Measurements from ENCODE around the gene BAHD1. TPM values are rescaled to one million over a fixed set of nuclear protein-coding genes. Genes with fewer than 3 reads are reported as not detected.

BAHD1 gene
- total and polyA plus RNA-seq, 2 donors: 7.9 to 23.0 TPM

- WGBS: 48% methylated on average over 20 of the region's 20 CpGs
- no peak overlapping the region for H3K4me3 ChIP-seq (ENCODE audit: low read depth, low read length)
- DNase-seq (ENCODE audit: extremely low spot score): no peak
- no peaks in the 10 kb centered on the region for H3K4me1 ChIP-seq (ENCODE audit: insufficient read depth)
- no peak overlapping the region for H3K27ac ChIP-seq (ENCODE audit: low read depth)
- H3K36me3 ChIP-seq (ENCODE audit: insufficient read depth): no peaks in the 10 kb centered on the region
These were observed 5.6 kb upstream of the BAHD1 start for GRCh38 chr15:40435023-40435709.

GRCh38 chr15:40435710-40436089 is 5.1 kb upstream of the BAHD1 start:
- Histone ChIP-seq H3K36me3 (ENCODE audit: insufficient read depth) (no peaks in the 10 kb centered on the region), H3K4me1 (ENCODE audit: insufficient read depth) (no peaks in the 10 kb centered on the region), H3K4me3 (ENCODE audit: low read depth, low read length) (peak overlapping the region; percentile 23), H3K27ac (ENCODE audit: low read depth) (no peak overlapping the region)
- DNase-seq (ENCODE audit: extremely low spot score): no peak
- WGBS: 8% methylated on average over 15 of the region's 15 CpGs

- no peak overlapping the region for H3K27ac ChIP-seq (ENCODE audit: low read depth)
- no peaks in the 10 kb centered on the region for H3K4me1 ChIP-seq (ENCODE audit: insufficient read depth)
- no peak for DNase-seq (ENCODE audit: extremely low spot score)
- WGBS: under 1% methylated on average over 39 of the region's 39 CpGs
- no peaks in the 10 kb centered on the region for H3K36me3 ChIP-seq (ENCODE audit: insufficient read depth)
- H3K4me3 ChIP-seq (ENCODE audit: low read depth, low read length): peak overlapping the region; percentile 23
These were observed 4.4 kb upstream of the BAHD1 start for GRCh38 chr15:40436116-40436891.

GRCh38 chr15:40436892-40437751 is 3.6 kb upstream of the BAHD1 start:
- Histone ChIP-seq H3K4me1 (ENCODE audit: insufficient read depth) (no peaks in the 10 kb centered on the region), H3K27ac (ENCODE audit: low read depth) (no peak overlapping the region), H3K4me3 (ENCODE audit: low read depth, low read length) (no peak overlapping the region), H3K36me3 (ENCODE audit: insufficient read depth) (no peaks in the 10 kb centered on the region)
- no peak for DNase-seq (ENCODE audit: extremely low spot score)
- 7% methylated on average over 17 of the region's 17 CpGs for WGBS

GRCh38 chr15:40437752-40438687 is 2.7 kb upstream of the BAHD1 start:
- H3K4me3 ChIP-seq (ENCODE audit: low read depth, low read length): no peak overlapping the region
- DNase-seq (ENCODE audit: extremely low spot score): no peak
- H3K36me3 ChIP-seq (ENCODE audit: insufficient read depth): no peaks in the 10 kb centered on the region
- WGBS: 54% methylated on average over 21 of the region's 21 CpGs
- no peak overlapping the region for H3K27ac ChIP-seq (ENCODE audit: low read depth)
- H3K4me1 ChIP-seq (ENCODE audit: insufficient read depth): peaks cover 2% of the 10 kb centered on the region

GRCh38 chr15:40438712-40439111 is 2.0 kb upstream of the BAHD1 start:
- Histone ChIP-seq H3K4me1 (ENCODE audit: insufficient read depth) (peaks cover 2% of the 10 kb centered on the region), H3K27ac (ENCODE audit: low read depth) (no peak overlapping the region), H3K4me3 (ENCODE audit: low read depth, low read length) (no peak overlapping the region), H3K36me3 (ENCODE audit: insufficient read depth) (no peaks in the 10 kb centered on the region)
- 76% methylated on average over 12 of the region's 12 CpGs for WGBS
- DNase-seq (ENCODE audit: extremely low spot score): no peak

- WGBS: 16% methylated on average over 15 of the region's 15 CpGs
- DNase-seq (ENCODE audit: extremely low spot score): no peak
- Histone ChIP-seq H3K4me3 (ENCODE audit: low read depth, low read length) (peak overlapping the region; percentile 95), H3K4me1 (ENCODE audit: insufficient read depth) (peaks cover 2% of the 10 kb centered on the region), H3K27ac (ENCODE audit: low read depth) (no peak overlapping the region), H3K36me3 (ENCODE audit: insufficient read depth) (no peaks in the 10 kb centered on the region)
These were observed 1.2 kb upstream of the BAHD1 start for GRCh38 chr15:40439461-40439959.

GRCh38 chr15:40439960-40440742 is 602 bp upstream of the BAHD1 start:
- Histone ChIP-seq H3K27ac (ENCODE audit: low read depth) (no peak overlapping the region), H3K36me3 (ENCODE audit: insufficient read depth) (no peaks in the 10 kb centered on the region), H3K4me3 (ENCODE audit: low read depth, low read length) (peak overlapping the region; percentile 95), H3K4me1 (ENCODE audit: insufficient read depth) (peaks cover 2% of the 10 kb centered on the region)
- WGBS: under 1% methylated on average over 35 of the region's 35 CpGs
- DNase-seq (ENCODE audit: extremely low spot score): no peak

- Histone ChIP-seq H3K4me1 (ENCODE audit: insufficient read depth) (peaks cover 2% of the 10 kb centered on the region), H3K27ac (ENCODE audit: low read depth) (no peak overlapping the region), H3K36me3 (ENCODE audit: insufficient read depth) (no peaks in the 10 kb centered on the region), H3K4me3 (ENCODE audit: low read depth, low read length) (peak overlapping the region; percentile 95)
- 1% methylated on average over 116 of the region's 119 CpGs for WGBS
- DNase-seq (ENCODE audit: extremely low spot score): no peak
These were observed 1.1 kb downstream of the BAHD1 start for GRCh38 chr15:40441565-40442531.

GRCh38 chr15:40443255-40443654 is 2.5 kb downstream of the BAHD1 start:
- DNase-seq (ENCODE audit: extremely low spot score): no peak
- Histone ChIP-seq H3K36me3 (ENCODE audit: insufficient read depth) (no peaks in the 10 kb centered on the region), H3K27ac (ENCODE audit: low read depth) (no peak overlapping the region), H3K4me3 (ENCODE audit: low read depth, low read length) (no peak overlapping the region), H3K4me1 (ENCODE audit: insufficient read depth) (peaks cover 2% of the 10 kb centered on the region)
- WGBS: 90% methylated on average over 4 of the region's 4 CpGs

- Histone ChIP-seq H3K4me1 (ENCODE audit: insufficient read depth) (peaks cover 2% of the 10 kb centered on the region), H3K27ac (ENCODE audit: low read depth) (no peak overlapping the region), H3K4me3 (ENCODE audit: low read depth, low read length) (no peak overlapping the region), H3K36me3 (ENCODE audit: insufficient read depth) (no peaks in the 10 kb centered on the region)
- DNase-seq (ENCODE audit: extremely low spot score): no peak
- 89% methylated on average over 3 of the region's 3 CpGs for WGBS
These were observed 3.1 kb downstream of the BAHD1 start for GRCh38 chr15:40443846-40444245.

Measured in urinary bladder (tissue), 4 donors.